Kidney (tissue), 14 donors: ENCODE measurements around the gene CENATAC. TPM values are rescaled to one million over a fixed set of nuclear protein-coding genes. Genes with fewer than 3 reads are reported as not detected.

Experiments used
- DNase-seq, 5 donors: peaks; one replicate each; pipeline ENCODE4 v3.0.0-alpha.2; 2013 to 2020
- FAIRE-seq: peaks from 2 replicates; lab custom pipeline; 2012; peaks lifted over from hg19 to GRCh38; lab: Jason Lieb, UNC
- H3K27ac ChIP-seq, 2 donors: one replicate each; pipeline ENCODE4 v1.7.0; 2013; ENCODE audit warnings: low read depth in 2 of 2, low read length in 2 of 2, inconsistent platforms in 1 of 2
- H3K27me3 ChIP-seq: one replicate; pipeline ENCODE4 v1.7.1; 2013; ENCODE audit warnings: low read length, inconsistent platforms; ENCODE audit not compliant: control insufficient read depth, insufficient read depth
- H3K36me3 ChIP-seq, 3 donors: one replicate each; pipeline versions ENCODE4 v1.7.0 to v1.7.1; 2013; ENCODE audit warnings: low read length in 3 of 3, control low read depth in 1 of 3, inconsistent platforms in 1 of 3; ENCODE audit not compliant: insufficient read depth in 3 of 3, control insufficient read depth in 2 of 3
- H3K4me1 ChIP-seq, 3 donors: one replicate each; pipeline versions ENCODE4 v1.7.0 to v1.7.1; 2013; ENCODE audit warnings: low read length in 3 of 3, inconsistent platforms in 1 of 3, low read depth in 1 of 3; ENCODE audit not compliant: control insufficient read depth in 2 of 3, insufficient read depth in 2 of 3
- H3K4me3 ChIP-seq, 3 donors: one replicate each; pipeline versions ENCODE4 v1.7.0 to v1.8.1; 2013; ENCODE audit warnings: low read length in 3 of 3, control low read depth in 1 of 3, inconsistent platforms in 1 of 3
- H3K9ac ChIP-seq, 3 donors: one replicate each; pipeline versions ENCODE4 v1.7.0 to v1.7.1; 2013; ENCODE audit warnings: low read length in 3 of 3, control low read depth in 1 of 3, inconsistent platforms in 1 of 3
- H3K9me3 ChIP-seq, 3 donors: one replicate each; pipeline versions ENCODE4 v1.7.0 to v1.7.1; 2013; ENCODE audit warnings: low read length in 3 of 3, control low read depth in 1 of 3, inconsistent platforms in 1 of 3; ENCODE audit not compliant: control insufficient read depth in 2 of 3, insufficient read depth in 1 of 3
- CTCF ChIP-seq: IDR thresholded peaks from 3 replicates; pipeline ENCODE4 v1.5.1; 2012; ENCODE audit warnings: mild to moderate bottlenecking, moderate library complexity, borderline replicate concordance; ENCODE audit not compliant: insufficient read depth; ENCODE audit errors: extremely low read depth
- intact Hi-C: fragments of 100-400 bp; cut with DNase I; formaldehyde crosslinking; loops from one replicate; pipeline ENCODE4 v1.11.1; 2022
- polyA plus RNA-seq: library from polyadenylated mRNA; stranded (reverse); fragments of 350-450 nt; fragmentation: Illumina TruSeq; extraction: RNeasy Lipid Tissue Mini Kit (QIAGEN cat#74804); gene quantifications from one replicate; pipeline ENCODE4 v1.2.3, GENCODE V29; 2014; ENCODE audit warnings: low read depth, low replicate concordance; ENCODE audit not compliant: insufficient read depth
- total RNA-seq: library from RNA; stranded (reverse); fragmentation: NEBNext Ultra II Directional; extraction: Animal tissue kit (Norgen Biotek cat#: 25700); gene quantifications from one replicate; pipeline ENCODE4 v1.2.1, GENCODE V29; 2021
- donor health status: control.
- donor health status: control.
- donor health status: control.
- donor health status: control.
- donor health status: control.
- donor health status: DM: yes; HTN: yes; CAD: no.
- donor health status: Normal renal cell carcinoma (clear cell type).

CENATAC gene
- total and polyA plus RNA-seq, 2 donors from 2014 or later = 19.8 to 45.0 TPM

- H3K4me1 ChIP-seq = peaks cover 5 to 62% (median 53%) of the 10 kb centered on the region in 3 donors
- intact Hi-C loops = no loop called here
- H3K36me3 ChIP-seq = peaks cover 9 to 47% (median 33%) of the 10 kb centered on the region in 3 donors
- no peaks in the 10 kb centered on the region for H3K27me3 ChIP-seq
- H3K9ac ChIP-seq = no peak overlapping the region
- DNase-seq (no peak), FAIRE-seq (no peak)
- H3K4me3 ChIP-seq = peak overlapping the region in 2 of 3 donors; percentile 53 to 91
- TF ChIP-seq CTCF = no peak
- H3K27ac ChIP-seq = peak overlapping the region; percentile 60 to 66
- H3K9me3 ChIP-seq = no peaks in the 10 kb centered on the region
Measured at GRCh38 chr11:119024430-119025098, 26.6 kb downstream of the CENATAC start.

- Histone ChIP-seq H3K9ac (no peak overlapping the region), H3K36me3 (peaks cover 9 to 47% (median 31%) of the 10 kb centered on the region in 3 donors), H3K9me3 (no peaks in the 10 kb centered on the region), H3K27ac (peak overlapping the region; percentile 47 to 66), H3K4me1 (peaks cover 5 to 57% (median 53%) of the 10 kb centered on the region in 3 donors), H3K4me3 (peak overlapping the region in 2 of 3 donors; percentile 70 to 91), H3K27me3 (no peaks in the 10 kb centered on the region)
- TF ChIP-seq CTCF = no peak
- FAIRE-seq = no peak
- no peak for DNase-seq
- intact Hi-C loops = no loop called here
Measured at GRCh38 chr11:119025099-119025473, 27.1 kb downstream of the CENATAC start.

GRCh38 chr11:119025541-119025940, 27.6 kb downstream of the CENATAC start:
- H3K9ac ChIP-seq = no peak overlapping the region
- no peaks in the 10 kb centered on the region for H3K27me3 ChIP-seq
- DNase-seq (no peak), FAIRE-seq (no peak)
- H3K4me1 ChIP-seq = peaks cover 5 to 53% (median 51%) of the 10 kb centered on the region in 3 donors
- no peak for TF ChIP-seq CTCF
- intact Hi-C loops = no loop called here
- H3K27ac ChIP-seq = peak overlapping the region; percentile 20 to 47
- H3K9me3 ChIP-seq = no peaks in the 10 kb centered on the region
- H3K36me3 ChIP-seq = peaks cover 9 to 47% (median 31%) of the 10 kb centered on the region in 3 donors
- peak overlapping the region in 2 of 3 donors; percentile 70 to 91 for H3K4me3 ChIP-seq
